ENCODE data around the gene CTBP2.

CTBP2 gene

DNA sequence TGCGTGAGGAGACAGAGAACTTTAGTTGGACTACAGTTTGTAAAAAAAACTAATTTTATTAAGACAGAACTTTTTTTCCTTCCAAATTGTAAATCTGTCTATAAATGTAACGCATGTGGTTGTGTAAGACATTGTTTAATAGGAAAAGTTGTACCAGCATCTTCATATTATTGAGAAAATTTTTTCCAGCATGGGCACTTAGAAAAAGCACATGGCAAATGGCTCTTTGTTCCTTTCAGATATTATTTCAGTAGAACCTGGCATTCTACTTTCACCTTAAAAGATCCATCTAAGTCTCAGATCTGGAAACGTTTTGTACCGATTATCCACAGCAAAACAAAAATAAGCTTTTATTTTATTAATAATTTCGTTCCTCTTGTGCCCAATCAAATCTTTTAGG lies 175.2 kb downstream of the CTBP2 start:
- H3K9ac ChIP-seq (ENCODE audit: low read depth, low read length, poor library complexity), result no peak overlapping the region
- H4K8ac ChIP-seq (ENCODE audit: low read depth, low read length), result no peak overlapping the region
- no peak overlapping the region for H3K4ac ChIP-seq (ENCODE audit: low read length)
- H3K18ac ChIP-seq (ENCODE audit: low read length), result no peak overlapping the region
- no peak overlapping the region for H2BK120ac ChIP-seq (ENCODE audit: low read depth, low read length)
- DNase-seq (ENCODE audit: low spot score), result no peak
- no peak overlapping the region for H2AK5ac ChIP-seq (ENCODE audit: low read depth, low read length)
- no peak overlapping the region for H3K4me3 ChIP-seq (ENCODE audit: low read length in 2 of 2)
- no peak overlapping the region for H2AFZ ChIP-seq (ENCODE audit: low read length)
- H3K27me3 ChIP-seq (ENCODE audit: control insufficient read depth in 3 of 3, insufficient read depth in 3 of 3, low read depth in 1 of 3, low read length in 3 of 3), result no peaks in the 10 kb centered on the region
- no peak overlapping the region for H2BK5ac ChIP-seq (ENCODE audit: low read length)
- no peaks in the 10 kb centered on the region for H3K79me1 ChIP-seq (ENCODE audit: low read depth, low read length)
- H3K27ac ChIP-seq (replicated peaks; ENCODE audit: low read length), result no peak overlapping the region
- no peak overlapping the region for H3K14ac ChIP-seq (ENCODE audit: low read length)
- no peak overlapping the region for H3K4me2 ChIP-seq (ENCODE audit: insufficient read depth, low read length, poor library complexity, severe bottlenecking)
- H4K91ac ChIP-seq (ENCODE audit: low read depth, low read length, poor library complexity), result no peak overlapping the region
- H3K9me3 ChIP-seq (replicated peaks in 1 of 2; ENCODE audit: control insufficient read depth in 2 of 2, insufficient read depth in 1 of 2, low read depth in 1 of 2, low read length in 2 of 2), result no peaks in the 10 kb centered on the region
- H3K4me1 ChIP-seq (ENCODE audit: control insufficient read depth in 2 of 2, insufficient read depth in 1 of 2, low read depth in 1 of 2, low read length in 2 of 2), result peaks cover 0 to 7% of the 10 kb centered on the region in 2 donors
- no CpG with 5 or more reads among the region's 5 CpGs for WGBS, 2 donors (ENCODE audit: extremely low coverage in 2 of 2, insufficient read length in 2 of 2, insufficient replicate concordance in 1 of 2)
- no peak overlapping the region for H3K23ac ChIP-seq (ENCODE audit: low read depth, low read length, poor library complexity)
- no peak overlapping the region for H2BK12ac ChIP-seq (ENCODE audit: low read length)
- no peak overlapping the region for H2BK15ac ChIP-seq (ENCODE audit: low read length)
- peaks cover 13 to 94% of the 10 kb centered on the region in 2 donors for H3K36me3 ChIP-seq (replicated peaks in 1 of 2; ENCODE audit: control insufficient read depth in 2 of 2, insufficient read depth in 2 of 2, low read length in 2 of 2)

DNA sequence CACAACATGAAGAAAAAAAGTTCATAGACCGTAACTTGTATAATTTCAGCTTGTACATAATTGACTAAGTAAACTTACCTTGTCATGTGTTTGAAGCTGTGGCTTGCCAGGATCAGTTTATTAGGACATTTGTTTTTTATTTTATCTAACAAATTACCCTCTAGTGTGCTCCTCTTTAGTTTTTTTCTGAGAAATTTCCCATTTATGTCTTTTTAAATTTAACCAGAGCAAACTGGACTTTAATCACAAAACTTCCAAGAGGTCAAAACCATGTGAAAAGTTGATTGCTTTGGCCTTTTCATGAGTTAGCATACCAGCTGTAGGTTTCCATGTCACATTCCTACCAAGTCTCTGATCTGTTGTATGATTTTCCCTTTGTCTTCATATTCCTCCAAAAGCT lies 176.0 kb downstream of the CTBP2 start:
- H3K27ac ChIP-seq (replicated peaks; ENCODE audit: low read length), result no peak overlapping the region
- peaks cover 10 to 95% of the 10 kb centered on the region in 2 donors for H3K36me3 ChIP-seq (replicated peaks in 1 of 2; ENCODE audit: control insufficient read depth in 2 of 2, insufficient read depth in 2 of 2, low read length in 2 of 2)
- no peak overlapping the region for H3K4me3 ChIP-seq (ENCODE audit: low read length in 2 of 2)
- H2BK15ac ChIP-seq (ENCODE audit: low read length), result no peak overlapping the region
- no peak overlapping the region for H2AFZ ChIP-seq (ENCODE audit: low read length)
- no peak overlapping the region for H2BK12ac ChIP-seq (ENCODE audit: low read length)
- H3K27me3 ChIP-seq (ENCODE audit: control insufficient read depth in 3 of 3, insufficient read depth in 3 of 3, low read depth in 1 of 3, low read length in 3 of 3), result no peaks in the 10 kb centered on the region
- no peak overlapping the region for H4K91ac ChIP-seq (ENCODE audit: low read depth, low read length, poor library complexity)
- no peak overlapping the region for H2BK120ac ChIP-seq (ENCODE audit: low read depth, low read length)
- H3K23ac ChIP-seq (ENCODE audit: low read depth, low read length, poor library complexity), result no peak overlapping the region
- no peak overlapping the region for H3K14ac ChIP-seq (ENCODE audit: low read length)
- no peak for DNase-seq (ENCODE audit: low spot score)
- no peaks in the 10 kb centered on the region for H3K79me1 ChIP-seq (ENCODE audit: low read depth, low read length)
- no CpG with 5 or more reads among the region's 1 CpG for WGBS, 2 donors (ENCODE audit: extremely low coverage in 2 of 2, insufficient read length in 2 of 2, insufficient replicate concordance in 1 of 2)
- H3K4me2 ChIP-seq (ENCODE audit: insufficient read depth, low read length, poor library complexity, severe bottlenecking), result no peak overlapping the region
- no peak overlapping the region for H2AK5ac ChIP-seq (ENCODE audit: low read depth, low read length)
- no peak overlapping the region for H4K8ac ChIP-seq (ENCODE audit: low read depth, low read length)
- H3K4ac ChIP-seq (ENCODE audit: low read length), result no peak overlapping the region
- no peak overlapping the region for H3K9ac ChIP-seq (ENCODE audit: low read depth, low read length, poor library complexity)
- no peak overlapping the region for H3K18ac ChIP-seq (ENCODE audit: low read length)
- H3K9me3 ChIP-seq (replicated peaks in 1 of 2; ENCODE audit: control insufficient read depth in 2 of 2, insufficient read depth in 1 of 2, low read depth in 1 of 2, low read length in 2 of 2), result no peaks in the 10 kb centered on the region
- peaks cover 0 to 7% of the 10 kb centered on the region in 2 donors for H3K4me1 ChIP-seq (ENCODE audit: control insufficient read depth in 2 of 2, insufficient read depth in 1 of 2, low read depth in 1 of 2, low read length in 2 of 2)
- no peak overlapping the region for H2BK5ac ChIP-seq (ENCODE audit: low read length)

DNA sequence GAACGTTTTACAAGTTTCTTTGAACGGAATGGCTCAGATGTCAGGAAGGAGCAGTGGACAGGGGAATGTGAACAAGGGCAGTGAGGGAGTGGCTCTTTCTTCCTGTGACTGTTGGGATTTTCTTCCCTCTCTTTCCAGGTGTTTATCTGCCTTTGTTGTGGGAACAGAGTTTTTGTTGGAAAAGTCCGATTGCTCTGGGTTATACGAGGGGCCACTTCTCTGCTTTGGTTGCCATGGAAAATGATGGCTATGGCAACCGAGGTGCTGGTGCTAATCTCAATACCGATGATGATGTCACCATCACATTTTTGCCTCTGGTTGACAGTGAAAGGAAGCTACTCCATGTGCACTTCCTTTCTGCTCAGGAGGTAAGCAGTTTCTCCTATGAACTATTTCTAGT lies 177.0 kb downstream of the CTBP2 start:
- Histone ChIP-seq H3K14ac (ENCODE audit: low read length) (no peak overlapping the region), H4K91ac (ENCODE audit: low read depth, low read length, poor library complexity) (no peak overlapping the region), H2BK5ac (ENCODE audit: low read length) (no peak overlapping the region), H3K79me1 (ENCODE audit: low read depth, low read length) (no peaks in the 10 kb centered on the region), H3K36me3 (replicated peaks in 1 of 2; ENCODE audit: control insufficient read depth in 2 of 2, insufficient read depth in 2 of 2, low read length in 2 of 2) (peaks cover 10 to 92% of the 10 kb centered on the region in 2 donors), H3K4me2 (ENCODE audit: insufficient read depth, low read length, poor library complexity, severe bottlenecking) (no peak overlapping the region), H3K27me3 (ENCODE audit: control insufficient read depth in 3 of 3, insufficient read depth in 3 of 3, low read depth in 1 of 3, low read length in 3 of 3) (no peaks in the 10 kb centered on the region), H3K23ac (ENCODE audit: low read depth, low read length, poor library complexity) (no peak overlapping the region), H2AFZ (ENCODE audit: low read length) (no peak overlapping the region), H2AK5ac (ENCODE audit: low read depth, low read length) (no peak overlapping the region), H3K4me1 (ENCODE audit: control insufficient read depth in 2 of 2, insufficient read depth in 1 of 2, low read depth in 1 of 2, low read length in 2 of 2) (peaks cover 0 to 7% of the 10 kb centered on the region in 2 donors), H3K27ac (replicated peaks; ENCODE audit: low read length) (no peak overlapping the region), H2BK120ac (ENCODE audit: low read depth, low read length) (no peak overlapping the region), H2BK12ac (ENCODE audit: low read length) (no peak overlapping the region), H3K4me3 (ENCODE audit: low read length in 2 of 2) (no peak overlapping the region), H4K8ac (ENCODE audit: low read depth, low read length) (no peak overlapping the region), H3K18ac (ENCODE audit: low read length) (no peak overlapping the region), H2BK15ac (ENCODE audit: low read length) (no peak overlapping the region), H3K9ac (ENCODE audit: low read depth, low read length, poor library complexity) (no peak overlapping the region), H3K9me3 (replicated peaks in 1 of 2; ENCODE audit: control insufficient read depth in 2 of 2, insufficient read depth in 1 of 2, low read depth in 1 of 2, low read length in 2 of 2) (no peaks in the 10 kb centered on the region), H3K4ac (ENCODE audit: low read length) (no peak overlapping the region)
- DNase-seq (ENCODE audit: low spot score), result no peak
- WGBS, 2 donors (ENCODE audit: extremely low coverage in 2 of 2, insufficient read length in 2 of 2, insufficient replicate concordance in 1 of 2), result no CpG with 5 or more reads among the region's 6 CpGs

- Histone ChIP-seq H3K4ac (ENCODE audit: low read length) (no peak overlapping the region), H2BK12ac (ENCODE audit: low read length) (no peak overlapping the region), H3K27me3 (ENCODE audit: control insufficient read depth in 3 of 3, insufficient read depth in 3 of 3, low read depth in 1 of 3, low read length in 3 of 3) (no peaks in the 10 kb centered on the region), H2BK120ac (ENCODE audit: low read depth, low read length) (no peak overlapping the region), H3K79me1 (ENCODE audit: low read depth, low read length) (no peaks in the 10 kb centered on the region), H3K18ac (ENCODE audit: low read length) (no peak overlapping the region), H3K23ac (ENCODE audit: low read depth, low read length, poor library complexity) (no peak overlapping the region), H3K9ac (ENCODE audit: low read depth, low read length, poor library complexity) (no peak overlapping the region), H3K4me1 (ENCODE audit: control insufficient read depth in 2 of 2, insufficient read depth in 1 of 2, low read depth in 1 of 2, low read length in 2 of 2) (peaks cover 0 to 4% of the 10 kb centered on the region in 2 donors), H3K14ac (ENCODE audit: low read length) (no peak overlapping the region), H3K36me3 (replicated peaks in 1 of 2; ENCODE audit: control insufficient read depth in 2 of 2, insufficient read depth in 2 of 2, low read length in 2 of 2) (peaks cover 4 to 82% of the 10 kb centered on the region in 2 donors), H3K4me2 (ENCODE audit: insufficient read depth, low read length, poor library complexity, severe bottlenecking) (no peak overlapping the region), H3K27ac (replicated peaks; ENCODE audit: low read length) (no peak overlapping the region), H2BK5ac (ENCODE audit: low read length) (no peak overlapping the region), H3K9me3 (replicated peaks in 1 of 2; ENCODE audit: control insufficient read depth in 2 of 2, insufficient read depth in 1 of 2, low read depth in 1 of 2, low read length in 2 of 2) (no peaks in the 10 kb centered on the region), H4K91ac (ENCODE audit: low read depth, low read length, poor library complexity) (no peak overlapping the region), H2BK15ac (ENCODE audit: low read length) (no peak overlapping the region), H4K8ac (ENCODE audit: low read depth, low read length) (no peak overlapping the region), H3K4me3 (ENCODE audit: low read length in 2 of 2) (no peak overlapping the region), H2AFZ (ENCODE audit: low read length) (no peak overlapping the region), H2AK5ac (ENCODE audit: low read depth, low read length) (no peak overlapping the region)
- WGBS, 2 donors (ENCODE audit: extremely low coverage in 2 of 2, insufficient read length in 2 of 2, insufficient replicate concordance in 1 of 2), result no CpG with 5 or more reads among the region's 5 CpGs
- DNase-seq (ENCODE audit: low spot score), result no peak
These were observed 182.0 kb downstream of the CTBP2 start for GRCh38 chr10:124978376-124978725.
